ENCODE measurements around the gene BLZF1.
"Not testable (repeated sequence)": the region's sequence is repeated elsewhere in the genome, so short reads cannot be mapped to it uniquely, and the experiment has no call there.

The BLZF1 gene

GRCh38 chr1:169367686-169368405 is at the start of gene BLZF1, which contains the start of gene NME7:
Gene BLZF1, plus strand, starts transcription at chr1:169368195. Its CDS starts 1,328 bp downstream, at chr1:169369523.
Gene NME7, minus strand, starts transcription at chr1:169367797. Its CDS starts 87 bp downstream, at chr1:169367710.
- DNase-seq: peak; percentile 98

- DNase-seq: no peak
Observed at GRCh38 chr1:169318536-169319244, 49.3 kb upstream of the BLZF1 start.

- DNase-seq: no peak
Observed at GRCh38 chr1:169321539-169321938, 46.5 kb upstream of the BLZF1 start.

GRCh38 chr1:169322138-169322537 is 45.9 kb upstream of the BLZF1 start:
- DNase-seq: no peak

- DNase-seq: no peak
Observed at GRCh38 chr1:169325117-169325516, 42.9 kb upstream of the BLZF1 start.

GRCh38 chr1:169326261-169326955 is 41.6 kb upstream of the BLZF1 start:
- DNase-seq: no peak

GRCh38 chr1:169326956-169327268 is 41.1 kb upstream of the BLZF1 start:
- no peak for DNase-seq

GRCh38 chr1:169327875-169328274 is 40.1 kb upstream of the BLZF1 start:
- no peak for DNase-seq

GRCh38 chr1:169329383-169329782 is 38.6 kb upstream of the BLZF1 start:
- DNase-seq: no peak

- DNase-seq: no peak
Observed at GRCh38 chr1:169330927-169331326, 37.1 kb upstream of the BLZF1 start.

- DNase-seq: not testable (repeated sequence)
Observed at GRCh38 chr1:169334727-169335126, 33.3 kb upstream of the BLZF1 start.

- not testable (repeated sequence) for DNase-seq
Observed at GRCh38 chr1:169336947-169337715, 30.9 kb upstream of the BLZF1 start.

GRCh38 chr1:169338617-169339016 is 29.4 kb upstream of the BLZF1 start:
- no peak for DNase-seq

- DNase-seq: no peak
Observed at GRCh38 chr1:169339773-169340172, 28.2 kb upstream of the BLZF1 start.

- no peak for DNase-seq
Observed at GRCh38 chr1:169340882-169341281, 27.1 kb upstream of the BLZF1 start.

- DNase-seq: not testable (repeated sequence)
Observed at GRCh38 chr1:169342096-169342495, 25.9 kb upstream of the BLZF1 start.

GRCh38 chr1:169345511-169345910 is 22.5 kb upstream of the BLZF1 start:
- no peak for DNase-seq

GRCh38 chr1:169346036-169346589 is 21.9 kb upstream of the BLZF1 start:
- no peak for DNase-seq

GRCh38 chr1:169347688-169348382 is 20.2 kb upstream of the BLZF1 start:
- DNase-seq: no peak

GRCh38 chr1:169348383-169349036 is 19.5 kb upstream of the BLZF1 start:
- DNase-seq: no peak

- no peak for DNase-seq
Observed at GRCh38 chr1:169360415-169360814, 7.6 kb upstream of the BLZF1 start.

Measured in left hindlimb (tissue), 1 donor.